Psoas muscle (tissue), 7 donors: ENCODE measurements around the gene ARIH1. TPM values are rescaled to one million over a fixed set of nuclear protein-coding genes. Genes with fewer than 3 reads are reported as not detected.

Experiments used
- polyA plus RNA-seq, 3 donors: library from polyadenylated mRNA; stranded (reverse); fragments of 200-250 nt; gene quantifications; one replicate each; pipeline ENCODE4 v1.2.3, GENCODE V29; 2013
- total RNA-seq, 4 donors: library from RNA; stranded (reverse); fragmentation: NEBNext Ultra II Directional in 2 of 4; extraction: Animal tissue kit (Norgen Biotek cat#: 25700) in 2 of 4; gene quantifications; one replicate each; pipeline versions ENCODE4 v1.2.1 to v1.2.4, GENCODE V29; 2021 to 2023
- donor health status: healthy with polysubstance abuse.
- donor health status: DM: no; HTN: no; CAD: no; lungs with moderate emphysema.
- donor health status: Bipolar disorder and iron deficiency.
- donor health status: healthy.
- donor health status: DM: no; HTN: no; CAD: no.
- donor health status: DM: no; HTN: no; CAD: no.
- donor health status: DM: yes; HTN: yes; CAD: no.

The ARIH1 gene
- total and polyA plus RNA-seq, 7 donors: 35.6 to 253 (median 181) TPM

Other genes starting within 250 kb of the ARIH1 start
- gene PKM, start 243.1 kb upstream of the ARIH1 start, total RNA-seq: 1,000 to 10,000 TPM in 1 of 4 donors, 100 to 1,000 TPM in 3; 513 to 1,170 (median 767) TPM
- 1,000 to 10,000 TPM in 2 of 3 donors, 100 to 1,000 TPM in 1; 909 to 1,135 (median 1,127) TPM for gene PKM, start 243.1 kb upstream of the ARIH1 start, polyA plus RNA-seq
- gene PARP6, start 201.8 kb upstream of the ARIH1 start, total RNA-seq: 10 to 100 TPM; 46.1 to 83.2 (median 65.5) TPM
- 10 to 100 TPM; 48.5 to 81.1 (median 58.6) TPM for gene PARP6, start 201.8 kb upstream of the ARIH1 start, polyA plus RNA-seq
- gene CELF6, start 154.2 kb upstream of the ARIH1 start, total RNA-seq: under 1 TPM; 0.13 to 0.62 (median 0.16) TPM
- under 1 TPM; 0.15 to 0.81 (median 0.34) TPM for gene CELF6, start 154.2 kb upstream of the ARIH1 start, polyA plus RNA-seq
- gene HEXA, start 98.3 kb upstream of the ARIH1 start, total RNA-seq: 10 to 100 TPM; 38.1 to 53.1 (median 46.8) TPM
- gene HEXA, start 98.3 kb upstream of the ARIH1 start, polyA plus RNA-seq: 10 to 100 TPM; 32.1 to 55.4 (median 47.4) TPM
- gene TMEM202, start 76.0 kb upstream of the ARIH1 start, total RNA-seq: not detected
- gene TMEM202, start 76.0 kb upstream of the ARIH1 start, polyA plus RNA-seq: not detected
- not detected for gene GOLGA6B, start 180.4 kb downstream of the ARIH1 start, total RNA-seq
- under 1 TPM in 1 of 3 donors, not detected in 2; 0.04 TPM for gene GOLGA6B, start 180.4 kb downstream of the ARIH1 start, polyA plus RNA-seq
- gene HIGD2B, start 211.9 kb downstream of the ARIH1 start, total RNA-seq: not detected
- not detected for gene HIGD2B, start 211.9 kb downstream of the ARIH1 start, polyA plus RNA-seq
- 10 to 100 TPM; 12.0 to 20.7 (median 14.7) TPM for gene BBS4, start 211.9 kb downstream of the ARIH1 start, total RNA-seq
- gene BBS4, start 211.9 kb downstream of the ARIH1 start, polyA plus RNA-seq: 10 to 100 TPM; 15.9 to 38.6 (median 17.1) TPM